Measurements from ENCODE around the gene ZNG1A. TPM values are rescaled to one million over a fixed set of nuclear protein-coding genes. Genes with fewer than 3 reads are reported as not detected.
"Not testable (repeated sequence)": the region's sequence is repeated elsewhere in the genome, so short reads cannot be mapped to it uniquely, and the experiment has no call there.

ZNG1A gene
- total and polyA plus RNA-seq, 5 donors from 2014 or later, result 12.3 to 28.5 (median 18.3) TPM

DNA sequence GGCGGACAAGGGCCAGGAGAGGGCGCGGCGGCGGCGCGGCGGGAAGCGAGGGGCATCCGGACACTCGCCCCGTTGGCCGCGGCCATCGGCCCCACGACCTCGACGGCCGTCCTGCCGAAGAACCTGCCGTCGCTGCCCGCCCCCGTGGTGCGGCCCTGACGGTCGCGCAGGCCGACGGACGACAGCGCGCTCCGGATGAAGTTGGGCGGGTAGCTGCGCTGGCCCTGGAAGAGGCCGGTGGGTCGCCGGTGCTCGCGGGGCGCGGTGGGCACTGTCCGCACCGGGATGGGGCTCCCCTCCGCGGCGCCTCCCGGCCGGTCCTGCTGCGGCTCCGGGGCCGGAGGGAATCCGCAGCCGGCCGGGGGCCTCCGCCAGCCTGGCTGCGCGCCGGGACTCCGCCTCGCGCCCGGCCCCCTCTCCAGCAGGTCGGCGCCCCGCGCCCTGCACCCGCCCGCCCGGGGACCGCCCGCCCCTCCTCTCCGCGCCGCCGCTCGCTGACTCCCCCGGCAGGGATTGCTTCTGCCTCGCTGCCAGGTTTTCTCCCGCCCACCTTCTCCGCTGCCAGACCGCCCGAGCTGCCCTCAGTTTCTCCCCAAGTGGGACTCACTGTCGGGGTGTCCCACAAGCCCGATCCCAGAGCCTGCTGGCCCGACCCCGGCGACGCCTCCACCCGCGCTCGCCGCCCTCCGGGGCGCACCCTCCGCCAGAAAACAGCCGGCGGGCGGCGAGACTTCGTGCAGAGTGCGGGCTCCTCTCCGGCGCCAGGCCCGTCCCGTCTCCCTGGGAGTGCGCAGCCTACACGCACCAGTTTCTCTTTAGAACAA lies 105.6 kb downstream of the ZNG1A start:
- H3K9me3 Mint-ChIP-seq; H3K4me1 Mint-ChIP-seq; H3K36me3 Mint-ChIP-seq; H3K4me1 ChIP-seq (ENCODE audit: control insufficient read depth, insufficient read depth, low read length, poor library complexity, severe bottlenecking); H3K27me3 Mint-ChIP-seq; H3K27ac ChIP-seq (ENCODE audit: insufficient read depth, low read length, poor library complexity, severe bottlenecking); H3K27ac Mint-ChIP-seq; ATAC-seq (ENCODE audit: low read depth in 2 of 2); H3K4me3 ChIP-seq (ENCODE audit: low read depth, low read length); H3K27me3 ChIP-seq (ENCODE audit: control insufficient read depth, insufficient read depth, low read length); H3K36me3 ChIP-seq (ENCODE audit: control insufficient read depth, insufficient read depth, low read length); H3K9me3 ChIP-seq (ENCODE audit: control insufficient read depth in 2 of 2, low read length in 2 of 2): not testable (repeated sequence)
- H3K4me3 Mint-ChIP-seq, result peak overlapping the region in 1 of 4 donors; percentile 52
- peak in 1 of 3 donors; percentile 1 for DNase-seq

Other genes with a start within 250 kb of the ZNG1A start
- gene WASHC1, start 149.6 kb downstream of the ZNG1A start, total RNA-seq, result 25.6 TPM
- 1 to 10 TPM in 3 of 4 donors, under 1 TPM in 1; 0.89 to 1.4 (median 1.2) TPM for gene WASHC1, start 149.6 kb downstream of the ZNG1A start, polyA plus RNA-seq
- gene FOXD4, start 60.6 kb downstream of the ZNG1A start, total RNA-seq, result 0.32 TPM
- gene FOXD4, start 60.6 kb downstream of the ZNG1A start, polyA plus RNA-seq, result not detected
- gene DOCK8, start 35.8 kb upstream of the ZNG1A start, total RNA-seq, result 219 TPM
- gene DOCK8, start 35.8 kb upstream of the ZNG1A start, polyA plus RNA-seq, result 10 to 100 TPM; 51.8 to 59.2 (median 53.8) TPM